ENCODE data around the gene STK38.
"Not testable (repeated sequence)": the region's sequence is repeated elsewhere in the genome, so short reads cannot be mapped to it uniquely, and the experiment has no call there.

Gene STK38

GRCh38 chr6:36479256-36479655, 68.0 kb downstream of the STK38 start:
- DNase-seq, result no peak

GRCh38 chr6:36478051-36478526, 69.2 kb downstream of the STK38 start:
- DNase-seq, result no peak

- DNase-seq, result no peak
Measured at GRCh38 chr6:36469946-36470345, 77.3 kb downstream of the STK38 start.

- DNase-seq, result no peak
Measured at GRCh38 chr6:36469148-36469661, 78.1 kb downstream of the STK38 start.

GRCh38 chr6:36467625-36468024, 79.7 kb downstream of the STK38 start:
- DNase-seq, result no peak

- no peak for DNase-seq
Measured at GRCh38 chr6:36464233-36464632, 83.0 kb downstream of the STK38 start.

GRCh38 chr6:36463676-36464075, 83.6 kb downstream of the STK38 start:
- DNase-seq, result no peak

GRCh38 chr6:36461646-36462045, 85.6 kb downstream of the STK38 start:
- no peak for DNase-seq

- no peak for DNase-seq
Measured at GRCh38 chr6:36460916-36461315, 86.4 kb downstream of the STK38 start.

- DNase-seq, result no peak
Measured at GRCh38 chr6:36459501-36459900, 87.8 kb downstream of the STK38 start.

GRCh38 chr6:36455486-36456027, 91.7 kb downstream of the STK38 start:
- no peak for DNase-seq

- DNase-seq, result not testable (repeated sequence)
Measured at GRCh38 chr6:36452897-36453296, 94.4 kb downstream of the STK38 start.

- not testable (repeated sequence) for DNase-seq
Measured at GRCh38 chr6:36449173-36449572, 98.1 kb downstream of the STK38 start.

- DNase-seq, result no peak
Measured at GRCh38 chr6:36445621-36446020, 101.7 kb downstream of the STK38 start.

GRCh38 chr6:36444470-36444869, 102.8 kb downstream of the STK38 start:
- no peak for DNase-seq
